Spleen (tissue), 11 donors: ENCODE data around the gene FILIP1L. TPM values are rescaled to one million over a fixed set of nuclear protein-coding genes. Genes with fewer than 3 reads are reported as not detected.

Experiments
- DNase-seq: peaks from one replicate; pipeline ENCODE4 v3.0.0-alpha.2; 2020
- H3K27ac ChIP-seq, 8 donors: fragments of 200-600 bp; sonication (generic) in 7 of 8; 1 replicate in 4 of 8; 2 replicates in 4 of 8; pipeline versions ENCODE4 v1.5.0 to v1.8.0; 2016 to 2021; ENCODE audit warnings: inconsistent platforms in 4 of 8, mild to moderate bottlenecking in 4 of 8, moderate library complexity in 1 of 8
- H3K27me3 ChIP-seq, 7 donors: fragments of 200-600 bp; sonication (generic) in 6 of 7; replicated peaks in 1 of 7; 1 replicate in 4 of 7; 2 replicates in 3 of 7; pipeline versions ENCODE4 v1.5.0 to v1.8.0; 2016 to 2021; ENCODE audit warnings: inconsistent platforms in 3 of 7, mild to moderate bottlenecking in 1 of 7
- H3K36me3 ChIP-seq, 6 donors: fragments of 200-600 bp; sonication (generic) in 5 of 6; 1 replicate in 4 of 6; 2 replicates in 2 of 6; pipeline versions ENCODE4 v1.5.0 to v1.8.0; 2016 to 2021; ENCODE audit warnings: inconsistent platforms in 2 of 6
- H3K4me1 ChIP-seq, 6 donors: fragments of 200-600 bp; sonication (generic) in 5 of 6; 1 replicate in 3 of 6; 2 replicates in 3 of 6; pipeline versions ENCODE4 v1.5.0 to v1.8.0; 2016 to 2021; ENCODE audit warnings: inconsistent platforms in 3 of 6
- H3K4me3 ChIP-seq, 8 donors: fragments of 200-600 bp; sonication (generic) in 7 of 8; 1 replicate in 4 of 8; 2 replicates in 4 of 8; pipeline versions ENCODE4 v1.5.0 to v1.8.0; 2016 to 2021; ENCODE audit warnings: inconsistent platforms in 4 of 8, mild to moderate bottlenecking in 4 of 8, moderate library complexity in 2 of 8
- H3K9me3 ChIP-seq, 8 donors: fragments of 200-600 bp; sonication (generic) in 7 of 8; 1 replicate in 4 of 8; 2 replicates in 4 of 8; pipeline versions ENCODE4 v1.5.0 to v1.8.0; 2016 to 2021; ENCODE audit warnings: inconsistent platforms in 4 of 8
- CTCF ChIP-seq, 11 experiments: fragments of 200-600 bp in 7 of 11; fragments of 450-650 bp in 4 of 11; sonication (generic) in 4 of 11; IDR thresholded peaks in 8 of 11; conservative IDR thresholded peaks in 3 of 11; 1 replicate in 7 of 11; 2 replicates in 4 of 11; pipeline versions ENCODE4 v1.4.0 to v1.8.0; 2016 to 2021; ENCODE audit warnings: antibody characterized with exemption in 11 of 11, inconsistent platforms in 4 of 11, mild to moderate bottlenecking in 1 of 11
- POLR2A ChIP-seq, 3 donors: fragments of 450-650 bp; IDR thresholded peaks; one replicate each; pipeline ENCODE4 v1.5.1; 2017; ENCODE audit warnings: antibody characterized with exemption in 3 of 3, mild to moderate bottlenecking in 1 of 3
- POLR2AphosphoS5 ChIP-seq, 3 donors: sonication (generic); formaldehyde crosslinking; IDR thresholded peaks; one replicate each; pipeline ENCODE4 v1.5.1; 2017; ENCODE audit warnings: antibody characterized with exemption in 3 of 3
- WGBS, 5 donors: extraction: QIAGEN DNeasy Blood & Tissue Kit in 3 of 5; methylation state at CpG; one replicate each; pipeline versions ENCODE4 v1.1.5 to v1.1.7; 2013 to 2018; 5-methylcytosine and 5-hydroxymethylcytosine counted together
- intact Hi-C: fragments of 100-400 bp; cut with DNase I; formaldehyde crosslinking; loops from one replicate; pipeline ENCODE4 v1.15.0; 2023; ENCODE audit warnings: low total_unique reads
- polyA plus RNA-seq, 3 donors: library from polyadenylated mRNA; stranded (reverse); fragments of 200-250 nt; gene quantifications; one replicate each; pipeline ENCODE4 v1.2.1, GENCODE V29; 2013
- total RNA-seq, 7 donors: library from RNA; depleted of rRNA in 3 of 7; stranded (reverse); fragments of >200 nt in 3 of 7; fragmentation: NEBNext Ultra II Directional in 4 of 7; extraction: Animal tissue kit (Norgen Biotek cat#: 25700) in 4 of 7; gene quantifications; one replicate each; pipeline versions ENCODE4 v1.1.0 to v1.2.1, GENCODE V29; 2016 to 2021
- donor health status: healthy with polysubstance abuse.
- donor health status: DM: no; HTN: no; CAD: no; lungs with moderate emphysema.
- donor health status: DM: no; HTN: no; CAD: no.
- donor health status: Bipolar disorder and iron deficiency.
- donor health status: healthy.
- donor health status: DM: no; HTN: no; CAD: no.
- donor health status: DM: yes; HTN: yes; CAD: no.

FILIP1L gene
- total and polyA plus RNA-seq, 10 donors = 11.1 to 47.7 (median 30.9) TPM

DNA sequence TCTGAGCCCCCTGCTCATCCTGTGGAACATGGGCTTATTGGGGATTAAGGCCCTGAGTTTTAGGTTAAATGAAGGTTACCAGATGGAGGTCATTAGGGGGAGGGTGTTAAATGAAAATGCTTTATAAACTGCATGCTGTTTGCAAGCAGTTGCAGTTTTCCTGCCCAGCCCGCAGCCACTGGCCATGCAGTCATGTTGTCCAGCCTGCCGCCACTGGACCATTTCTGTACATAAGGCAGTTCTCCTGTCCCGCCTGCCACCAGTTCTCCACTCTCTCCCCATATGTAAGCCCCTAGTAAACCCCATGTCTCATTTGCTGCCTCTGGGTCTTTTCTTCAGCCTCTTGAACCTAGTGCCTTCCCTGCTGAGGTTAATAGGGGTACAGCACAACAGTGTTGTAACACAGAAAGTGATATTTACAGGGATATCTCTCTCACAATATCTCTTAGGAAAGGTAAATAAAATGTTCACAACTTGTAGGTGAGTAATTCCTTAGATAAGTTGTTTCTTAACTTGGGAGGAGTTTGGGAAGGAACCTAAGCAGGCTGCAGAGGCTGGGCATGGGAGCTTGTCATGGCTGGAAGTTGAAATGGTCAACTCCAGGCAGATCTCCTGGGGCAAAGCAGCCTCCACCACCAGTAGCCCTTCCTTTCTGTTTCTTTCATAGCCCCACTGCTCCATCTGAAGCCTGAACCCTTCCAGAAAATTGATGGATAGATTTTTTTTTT is 148.5 kb downstream of the FILIP1L start:
- Histone ChIP-seq H3K9me3 (no peaks in the 10 kb centered on the region), H3K4me3 (no peak overlapping the region), H3K4me1 (no peaks in the 10 kb centered on the region), H3K27me3 (no peaks in the 10 kb centered on the region), H3K36me3 (no peaks in the 10 kb centered on the region), H3K27ac (no peak overlapping the region)
- intact Hi-C loops = no loop called here
- no peak for DNase-seq
- TF ChIP-seq POLR2A (IDR thresholded peaks at IDR 0.05) = no peak
- TF ChIP-seq POLR2AphosphoS5 (IDR thresholded peaks at IDR 0.05) = no peak
- TF ChIP-seq CTCF (IDR thresholded peaks at IDR 0.05 in 8 of 11, conservative IDR thresholded peaks at IDR 0.05 in 3 of 11) = no peak
- WGBS, 5 donors = 94 to 100% (median 97%) methylated on average over 3 of the region's 3 CpGs

- Histone ChIP-seq H3K9me3 (no peaks in the 10 kb centered on the region), H3K4me3 (no peak overlapping the region), H3K27me3 (no peaks in the 10 kb centered on the region), H3K4me1 (no peaks in the 10 kb centered on the region), H3K27ac (no peak overlapping the region), H3K36me3 (no peaks in the 10 kb centered on the region)
- 94 to 100% (median 95%) methylated on average over 1 of the region's 1 CpG for WGBS, 5 donors
- TF ChIP-seq POLR2AphosphoS5 (IDR thresholded peaks at IDR 0.05) (no peak), CTCF (IDR thresholded peaks at IDR 0.05 in 8 of 11, conservative IDR thresholded peaks at IDR 0.05 in 3 of 11) (no peak), POLR2A (IDR thresholded peaks at IDR 0.05) (no peak)
- DNase-seq = no peak
- intact Hi-C loops = no loop called here
These were observed 149.2 kb downstream of the FILIP1L start for GRCh38 chr3:99965077-99965476.

- no peak overlapping the region for H3K4me3 ChIP-seq
- H3K4me1 ChIP-seq = no peaks in the 10 kb centered on the region
- intact Hi-C loops = no loop called here
- H3K27ac ChIP-seq = no peak overlapping the region
- no peaks in the 10 kb centered on the region for H3K36me3 ChIP-seq
- no peaks in the 10 kb centered on the region for H3K9me3 ChIP-seq
- TF ChIP-seq POLR2A (IDR thresholded peaks at IDR 0.05) (no peak), POLR2AphosphoS5 (IDR thresholded peaks at IDR 0.05) (no peak), CTCF (IDR thresholded peaks at IDR 0.05 in 8 of 11, conservative IDR thresholded peaks at IDR 0.05 in 3 of 11) (no peak)
- DNase-seq = no peak
- 89 to 94% (median 92%) methylated on average over 2 of the region's 2 CpGs for WGBS, 5 donors
- H3K27me3 ChIP-seq = no peaks in the 10 kb centered on the region
These were observed 151.6 kb downstream of the FILIP1L start for GRCh38 chr3:99962703-99963102.

DNA sequence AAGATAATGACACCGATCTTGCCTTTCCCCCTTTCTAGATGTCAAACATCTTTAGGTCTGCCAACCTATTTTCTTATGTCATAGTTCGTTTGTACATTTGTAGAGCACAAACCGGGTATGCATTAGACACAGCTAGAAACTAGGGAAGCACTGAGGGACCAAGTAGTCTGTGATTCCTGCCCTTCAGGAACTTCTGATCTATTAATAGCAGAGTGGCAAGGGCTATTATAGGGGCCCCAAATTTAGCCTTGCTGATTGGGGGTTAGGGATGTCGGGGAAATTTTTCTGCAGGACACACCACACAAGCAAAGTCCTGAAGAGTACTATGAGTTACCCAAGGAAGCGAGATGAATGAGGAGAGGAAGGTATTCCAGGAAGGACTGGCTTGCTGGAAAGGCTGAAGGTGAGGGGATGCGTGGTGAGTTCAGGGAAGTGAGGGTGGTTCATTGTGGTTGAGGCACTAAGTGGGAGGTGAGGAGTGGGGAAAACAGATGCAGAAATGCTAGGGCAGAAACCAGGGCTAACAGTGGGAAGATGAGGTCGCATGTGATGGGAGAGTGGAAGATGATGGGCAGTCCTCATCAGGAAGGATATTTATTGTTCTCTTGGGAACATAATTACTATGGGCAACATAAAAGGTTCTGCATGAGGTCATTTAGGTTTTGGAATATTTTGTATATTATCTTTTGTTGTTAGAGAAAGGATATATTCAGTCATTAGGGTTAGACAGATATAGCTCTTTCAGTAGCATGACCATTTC is 152.4 kb downstream of the FILIP1L start:
- H3K9me3 ChIP-seq = no peaks in the 10 kb centered on the region
- no peak overlapping the region for H3K27ac ChIP-seq
- no peak for TF ChIP-seq CTCF (IDR thresholded peaks at IDR 0.05 in 8 of 11, conservative IDR thresholded peaks at IDR 0.05 in 3 of 11)
- TF ChIP-seq POLR2AphosphoS5 (IDR thresholded peaks at IDR 0.05) = no peak
- no peak for TF ChIP-seq POLR2A (IDR thresholded peaks at IDR 0.05)
- H3K4me3 ChIP-seq = no peak overlapping the region
- no peak for DNase-seq
- H3K27me3 ChIP-seq = no peaks in the 10 kb centered on the region
- 92 to 95% (median 94%) methylated on average over 7 of the region's 7 CpGs for WGBS, 5 donors
- no peaks in the 10 kb centered on the region for H3K4me1 ChIP-seq
- intact Hi-C loops = no loop called here
- no peaks in the 10 kb centered on the region for H3K36me3 ChIP-seq
